Pancreas (tissue), 10 donors: Measurements from ENCODE around the gene CHMP4B. TPM values are rescaled to one million over a fixed set of nuclear protein-coding genes. Genes with fewer than 3 reads are reported as not detected.

Source experiments
- ATAC-seq, 4 donors: fragments of 200-7000 bp; cut with Tn5 transposase; one replicate each; pipeline versions ENCODE4 v1.8.0 to v1.9.1; 2020; ENCODE audit warnings: mild to moderate bottlenecking in 4 of 4, moderate library complexity in 4 of 4
- DNase-seq, 6 donors: peaks; one replicate each; pipeline ENCODE4 v3.0.0-alpha.2; 2020
- FAIRE-seq: peaks from 2 replicates; lab custom pipeline; 2012; peaks lifted over from hg19 to GRCh38; lab: Jason Lieb, UNC
- H3K27ac ChIP-seq, 4 donors: fragments of 200-600 bp; sonication (generic); 1 replicate in 3 of 4; 2 replicates in 1 of 4; pipeline versions ENCODE4 v1.5.0 to v1.8.0; 2020
- H3K27me3 ChIP-seq, 4 donors: fragments of 200-600 bp; one replicate each; pipeline ENCODE4 v1.8.0; 2021
- H3K36me3 ChIP-seq, 3 donors: fragments of 200-600 bp; sonication (generic) in 1 of 3; one replicate each; pipeline versions ENCODE4 v1.5.0 to v1.8.0; 2020 to 2021
- H3K4me1 ChIP-seq, 3 donors: fragments of 200-600 bp; one replicate each; pipeline ENCODE4 v1.8.0; 2021
- H3K4me3 ChIP-seq, 4 donors: fragments of 200-600 bp; sonication (generic) in 2 of 4; one replicate each; pipeline versions ENCODE4 v1.5.0 to v1.8.0; 2020 to 2021
- H3K9me3 ChIP-seq, 4 donors: fragments of 200-600 bp; one replicate each; pipeline ENCODE4 v1.8.0; 2021
- WGBS, 2 donors: extraction: QIAGEN DNeasy Blood & Tissue Kit; methylation state at CpG; one replicate each; pipeline ENCODE4 v1.1.7; 2013; 5-methylcytosine and 5-hydroxymethylcytosine counted together
- intact Hi-C, 3 donors: fragments of 100-400 bp; cut with DNase I; formaldehyde crosslinking; loops; one replicate each; pipeline versions ENCODE4 v1.11.1 to v1.14.2; 2022
- polyA plus RNA-seq, 2 donors: library from polyadenylated mRNA; stranded (reverse); fragments of 200-250 nt; gene quantifications; one replicate each; pipeline ENCODE4 v1.2.3, GENCODE V29; 2013
- total RNA-seq, 6 donors: library from RNA; stranded (reverse); fragmentation: NEBNext Ultra II Directional in 4 of 6; extraction: Animal tissue kit (Norgen Biotek cat#: 25700) in 4 of 6; gene quantifications; one replicate each; pipeline versions ENCODE4 v1.2.1 to v1.2.4, GENCODE V29; 2021 to 2023
- TF ChIP-seq, protein P1 (sequence below), 4 donors: fragments of 200-600 bp; sonication (generic) in 3 of 4; IDR thresholded peaks; one replicate each; pipeline versions ENCODE4 v1.5.0 to v1.8.0; 2021; ENCODE audit warnings: antibody characterized with exemption in 4 of 4
- donor health status: healthy with polysubstance abuse.
- donor health status: DM: no; HTN: no; CAD: no; lungs with moderate emphysema.
- donor health status: DM: no; HTN: no; CAD: no.
- donor health status: control.
- donor health status: control.
- donor health status: Bipolar disorder and iron deficiency.
- donor health status: DM: yes; HTN: yes; CAD: no.
- donor health status: DM: no; HTN: no; CAD: no.
- donor health status: DM: no; HTN: no; CAD: no.
- donor health status: DM: yes; HTN: yes; CAD: no.

Gene CHMP4B
- total and polyA plus RNA-seq, 8 donors = 28.4 to 66.3 (median 42.6) TPM

DNA sequence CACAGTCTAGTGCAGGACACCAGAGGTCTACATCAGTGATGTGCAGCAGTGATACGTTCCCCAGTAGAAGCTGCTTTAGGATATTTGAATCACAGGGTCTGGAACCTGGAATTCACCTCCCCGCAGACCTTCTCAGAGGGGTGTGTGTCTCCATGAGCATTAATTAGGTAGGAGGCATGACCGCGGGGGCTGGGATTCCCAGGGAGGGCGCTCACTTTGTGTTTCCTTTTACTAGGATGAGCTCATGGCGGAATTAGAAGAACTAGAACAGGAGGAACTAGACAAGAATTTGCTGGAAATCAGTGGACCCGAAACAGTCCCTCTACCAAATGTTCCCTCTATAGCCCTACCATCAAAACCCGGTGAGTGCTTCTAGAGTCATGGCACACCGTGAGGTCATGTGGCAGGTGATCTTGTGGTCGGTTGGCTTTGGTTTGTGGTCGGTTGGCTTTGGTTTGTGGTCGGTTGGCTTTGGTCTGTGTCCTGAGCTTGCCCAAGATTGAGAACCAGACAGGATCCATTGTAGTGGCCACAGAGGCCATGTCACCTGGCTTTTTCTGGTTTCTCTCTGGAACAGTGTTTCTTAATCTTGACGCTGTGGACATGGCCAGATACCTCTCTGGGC, 40.8 kb downstream of the CHMP4B start:
- TF ChIP-seq, protein P1, sequence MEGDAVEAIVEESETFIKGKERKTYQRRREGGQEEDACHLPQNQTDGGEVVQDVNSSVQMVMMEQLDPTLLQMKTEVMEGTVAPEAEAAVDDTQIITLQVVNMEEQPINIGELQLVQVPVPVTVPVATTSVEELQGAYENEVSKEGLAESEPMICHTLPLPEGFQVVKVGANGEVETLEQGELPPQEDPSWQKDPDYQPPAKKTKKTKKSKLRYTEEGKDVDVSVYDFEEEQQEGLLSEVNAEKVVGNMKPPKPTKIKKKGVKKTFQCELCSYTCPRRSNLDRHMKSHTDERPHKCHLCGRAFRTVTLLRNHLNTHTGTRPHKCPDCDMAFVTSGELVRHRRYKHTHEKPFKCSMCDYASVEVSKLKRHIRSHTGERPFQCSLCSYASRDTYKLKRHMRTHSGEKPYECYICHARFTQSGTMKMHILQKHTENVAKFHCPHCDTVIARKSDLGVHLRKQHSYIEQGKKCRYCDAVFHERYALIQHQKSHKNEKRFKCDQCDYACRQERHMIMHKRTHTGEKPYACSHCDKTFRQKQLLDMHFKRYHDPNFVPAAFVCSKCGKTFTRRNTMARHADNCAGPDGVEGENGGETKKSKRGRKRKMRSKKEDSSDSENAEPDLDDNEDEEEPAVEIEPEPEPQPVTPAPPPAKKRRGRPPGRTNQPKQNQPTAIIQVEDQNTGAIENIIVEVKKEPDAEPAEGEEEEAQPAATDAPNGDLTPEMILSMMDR (IDR thresholded peaks at IDR 0.05) = no peak
- DNase-seq = no peak
- no peak overlapping the region for H3K27ac ChIP-seq
- no peak overlapping the region for H3K4me3 ChIP-seq
- H3K4me1 ChIP-seq = peaks cover 0 to under 1% (median 0%) of the 10 kb centered on the region in 3 donors
- peaks cover 0 to 39% (median 7%) of the 10 kb centered on the region in 3 donors for H3K36me3 ChIP-seq
- H3K27me3 ChIP-seq = no peaks in the 10 kb centered on the region
- 93% methylated on average over 13 of the region's 13 CpGs for WGBS, 2 donors
- ATAC-seq = no peak
- intact Hi-C loops = loop anchor here in 1 of 3 donors (10.0 kb wide), 1 partner anchor 223 kb away; no protein-coding TSS in a partner anchor
- no peaks in the 10 kb centered on the region for H3K9me3 ChIP-seq
- no peak for FAIRE-seq

GRCh38 chr20:33852626-33853506, 41.7 kb downstream of the CHMP4B start:
- Histone ChIP-seq H3K36me3 (peaks cover 0 to 39% (median 7%) of the 10 kb centered on the region in 3 donors), H3K27ac (no peak overlapping the region), H3K4me1 (no peaks in the 10 kb centered on the region), H3K9me3 (no peaks in the 10 kb centered on the region), H3K4me3 (no peak overlapping the region), H3K27me3 (no peaks in the 10 kb centered on the region)
- intact Hi-C loops = loop anchor here in 1 of 3 donors (10.0 kb wide), 1 partner anchor 222 kb away; no protein-coding TSS in a partner anchor
- no peak for FAIRE-seq
- TF ChIP-seq, protein P1 (IDR thresholded peaks at IDR 0.05) = no peak
- 92 to 98% methylated on average over 11 of the region's 11 CpGs for WGBS, 2 donors
- ATAC-seq = peak in 1 of 4 donors; percentile 32
- no peak for DNase-seq

- Histone ChIP-seq H3K27ac (no peak overlapping the region), H3K9me3 (no peaks in the 10 kb centered on the region), H3K4me3 (no peak overlapping the region), H3K36me3 (peaks cover 0 to 39% (median 7%) of the 10 kb centered on the region in 3 donors), H3K27me3 (no peaks in the 10 kb centered on the region), H3K4me1 (no peaks in the 10 kb centered on the region)
- intact Hi-C loops = loop anchor here in 1 of 3 donors (10.0 kb wide), 1 partner anchor 221 kb away; no protein-coding TSS in a partner anchor
- FAIRE-seq = no peak
- TF ChIP-seq, protein P1 (IDR thresholded peaks at IDR 0.05) = no peak
- no peak for ATAC-seq
- WGBS, 2 donors = 88 to 90% methylated on average over 14 of the region's 14 CpGs
- no peak for DNase-seq
These were observed 42.3 kb downstream of the CHMP4B start for GRCh38 chr20:33853507-33853813.

- DNase-seq = no peak
- Histone ChIP-seq H3K4me1 (peaks cover 0 to 4% (median 0%) of the 10 kb centered on the region in 3 donors), H3K27ac (no peak overlapping the region), H3K4me3 (no peak overlapping the region), H3K36me3 (peaks cover 0 to 21% (median 0%) of the 10 kb centered on the region in 3 donors), H3K9me3 (no peaks in the 10 kb centered on the region), H3K27me3 (no peaks in the 10 kb centered on the region)
- ATAC-seq = no peak
- 80 to 82% methylated on average over 13 of the region's 13 CpGs for WGBS, 2 donors
- intact Hi-C loops = loop anchor here in 1 of 3 donors (10.0 kb wide), 1 partner anchor 217 kb away; no protein-coding TSS in a partner anchor
- TF ChIP-seq, protein P1 (IDR thresholded peaks at IDR 0.05) = no peak
- FAIRE-seq = no peak
These were observed 46.8 kb downstream of the CHMP4B start for GRCh38 chr20:33857722-33858563.
